ENCODE results near the gene SRRD.

- TF ChIP-seq POLR2A (IDR thresholded peaks at IDR 0.05) = no peak
- no peak for TF ChIP-seq CTCF (IDR thresholded peaks at IDR 0.05)
These were observed 20.5 kb upstream of the SRRD start for GRCh38 chr22:26463101-26463661.
